ENCODE data around the gene LARP4B. TPM values are rescaled to one million over a fixed set of nuclear protein-coding genes. Genes with fewer than 3 reads are reported as not detected.

The LARP4B gene
- total RNA-seq, 1 donor from 2014 or later = 78.9 TPM

DNA sequence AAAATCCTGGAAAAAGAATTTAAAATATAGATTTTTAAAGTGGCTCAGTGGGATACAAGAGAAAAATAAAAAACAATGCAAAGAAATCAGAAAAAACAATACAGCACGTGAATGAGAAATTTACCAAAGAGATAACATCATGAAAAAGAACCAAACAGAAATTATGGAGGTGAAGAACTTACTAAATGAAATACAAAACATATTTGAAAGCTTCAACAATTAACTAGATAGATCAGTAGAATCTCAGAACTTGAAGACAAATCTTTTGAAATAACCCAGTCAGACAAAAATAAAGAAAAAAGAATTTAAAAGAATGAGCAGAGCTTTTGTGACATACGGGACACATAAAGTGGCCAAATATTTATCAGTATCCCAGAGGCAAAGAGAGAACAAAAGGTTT is 170.9 kb downstream of the LARP4B start:
- ATAC-seq = no peak

DNA sequence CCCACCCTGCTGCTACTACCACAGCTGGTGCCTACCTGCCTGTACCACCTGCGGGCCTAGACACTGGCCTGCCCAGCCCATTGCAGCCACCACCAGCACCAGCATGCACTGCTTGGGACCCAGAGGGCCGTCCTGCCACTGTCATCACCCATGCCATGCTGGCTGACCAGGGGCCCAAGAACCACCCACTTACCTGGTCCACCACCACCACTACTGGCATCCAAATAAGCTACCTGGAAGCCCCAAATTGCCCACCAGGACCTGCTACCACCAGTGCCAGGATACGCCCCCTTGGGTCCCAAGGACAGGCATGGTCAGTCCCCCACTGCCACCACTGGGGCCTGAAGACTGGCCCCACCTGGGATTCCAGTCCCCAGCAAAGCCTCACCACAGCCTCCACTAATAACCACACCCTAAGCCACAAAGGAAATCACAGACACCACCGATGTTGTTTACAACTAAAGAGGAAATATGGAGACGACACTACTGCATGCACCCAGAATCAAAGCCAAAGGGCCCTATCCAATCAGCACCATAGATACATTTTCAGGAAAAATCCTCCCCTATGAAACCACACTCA is 171.5 kb downstream of the LARP4B start:
- no peak for ATAC-seq

Other genes starting within 250 kb of the LARP4B start
- 3.6 TPM for gene DIP2C, start 242.0 kb downstream of the LARP4B start, total RNA-seq
- 29.6 TPM for gene GTPBP4, start 56.7 kb upstream of the LARP4B start, total RNA-seq
- not detected for gene IDI2, start 94.2 kb upstream of the LARP4B start, total RNA-seq
- gene IDI1, start 117.4 kb upstream of the LARP4B start, total RNA-seq = 39.9 TPM
- 12.9 TPM for gene WDR37, start 124.7 kb upstream of the LARP4B start, total RNA-seq